ENCODE results near the gene RGS7. TPM values are rescaled to one million over a fixed set of nuclear protein-coding genes. Genes with fewer than 3 reads are reported as not detected.

Gene RGS7
- total RNA-seq, 1 experiment from 2014 or later: 0.10 TPM

- in situ Hi-C loops (cut with HindIII; ENCODE audit: low pct_unique_long_range_greater_than_20kb, low sequenced_read_pairs) (no loop called here), intact Hi-C loops (cut with micrococcal nuclease; ENCODE audit: unreplicated experiment) (no loop called here)
- Histone ChIP-seq H3K4me3 (ENCODE audit: low read depth in 2 of 2, low read length in 2 of 2) (no peak overlapping the region), H3K9me3 (ENCODE audit: control insufficient read depth, insufficient read depth, low read depth, low read length) (no peaks in the 10 kb centered on the region), H3K27ac (ENCODE audit: low read length) (no peak overlapping the region), H3K4me1 (ENCODE audit: control insufficient read depth, insufficient read depth, low read length) (no peaks in the 10 kb centered on the region), H3K36me3 (ENCODE audit: control insufficient read depth, insufficient read depth, low read length) (no peaks in the 10 kb centered on the region), H3K27me3 (ENCODE audit: control insufficient read depth, insufficient read depth, low read length) (no peaks in the 10 kb centered on the region)
- ATAC-seq: no peak
- POLR2A ChIA-PET: no interaction called here
- DNase-seq (ENCODE audit: low read depth, low spot score): no peak
- CTCF ChIA-PET: no interaction called here
- BruUV-seq (replicated peaks): no TSS peak
- TF ChIP-seq POLR2AphosphoS5 (IDR thresholded peaks at IDR 0.05; ENCODE audit: low read depth, low read length): no peak
- TF ChIP-seq, protein P1, sequence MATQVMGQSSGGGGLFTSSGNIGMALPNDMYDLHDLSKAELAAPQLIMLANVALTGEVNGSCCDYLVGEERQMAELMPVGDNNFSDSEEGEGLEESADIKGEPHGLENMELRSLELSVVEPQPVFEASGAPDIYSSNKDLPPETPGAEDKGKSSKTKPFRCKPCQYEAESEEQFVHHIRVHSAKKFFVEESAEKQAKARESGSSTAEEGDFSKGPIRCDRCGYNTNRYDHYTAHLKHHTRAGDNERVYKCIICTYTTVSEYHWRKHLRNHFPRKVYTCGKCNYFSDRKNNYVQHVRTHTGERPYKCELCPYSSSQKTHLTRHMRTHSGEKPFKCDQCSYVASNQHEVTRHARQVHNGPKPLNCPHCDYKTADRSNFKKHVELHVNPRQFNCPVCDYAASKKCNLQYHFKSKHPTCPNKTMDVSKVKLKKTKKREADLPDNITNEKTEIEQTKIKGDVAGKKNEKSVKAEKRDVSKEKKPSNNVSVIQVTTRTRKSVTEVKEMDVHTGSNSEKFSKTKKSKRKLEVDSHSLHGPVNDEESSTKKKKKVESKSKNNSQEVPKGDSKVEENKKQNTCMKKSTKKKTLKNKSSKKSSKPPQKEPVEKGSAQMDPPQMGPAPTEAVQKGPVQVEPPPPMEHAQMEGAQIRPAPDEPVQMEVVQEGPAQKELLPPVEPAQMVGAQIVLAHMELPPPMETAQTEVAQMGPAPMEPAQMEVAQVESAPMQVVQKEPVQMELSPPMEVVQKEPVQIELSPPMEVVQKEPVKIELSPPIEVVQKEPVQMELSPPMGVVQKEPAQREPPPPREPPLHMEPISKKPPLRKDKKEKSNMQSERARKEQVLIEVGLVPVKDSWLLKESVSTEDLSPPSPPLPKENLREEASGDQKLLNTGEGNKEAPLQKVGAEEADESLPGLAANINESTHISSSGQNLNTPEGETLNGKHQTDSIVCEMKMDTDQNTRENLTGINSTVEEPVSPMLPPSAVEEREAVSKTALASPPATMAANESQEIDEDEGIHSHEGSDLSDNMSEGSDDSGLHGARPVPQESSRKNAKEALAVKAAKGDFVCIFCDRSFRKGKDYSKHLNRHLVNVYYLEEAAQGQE (IDR thresholded peaks at IDR 0.05; ENCODE audit: insufficient read depth in 1 of 2, low read depth in 2 of 2, low read length in 1 of 2): no peak
- TF ChIP-seq, protein P2, sequence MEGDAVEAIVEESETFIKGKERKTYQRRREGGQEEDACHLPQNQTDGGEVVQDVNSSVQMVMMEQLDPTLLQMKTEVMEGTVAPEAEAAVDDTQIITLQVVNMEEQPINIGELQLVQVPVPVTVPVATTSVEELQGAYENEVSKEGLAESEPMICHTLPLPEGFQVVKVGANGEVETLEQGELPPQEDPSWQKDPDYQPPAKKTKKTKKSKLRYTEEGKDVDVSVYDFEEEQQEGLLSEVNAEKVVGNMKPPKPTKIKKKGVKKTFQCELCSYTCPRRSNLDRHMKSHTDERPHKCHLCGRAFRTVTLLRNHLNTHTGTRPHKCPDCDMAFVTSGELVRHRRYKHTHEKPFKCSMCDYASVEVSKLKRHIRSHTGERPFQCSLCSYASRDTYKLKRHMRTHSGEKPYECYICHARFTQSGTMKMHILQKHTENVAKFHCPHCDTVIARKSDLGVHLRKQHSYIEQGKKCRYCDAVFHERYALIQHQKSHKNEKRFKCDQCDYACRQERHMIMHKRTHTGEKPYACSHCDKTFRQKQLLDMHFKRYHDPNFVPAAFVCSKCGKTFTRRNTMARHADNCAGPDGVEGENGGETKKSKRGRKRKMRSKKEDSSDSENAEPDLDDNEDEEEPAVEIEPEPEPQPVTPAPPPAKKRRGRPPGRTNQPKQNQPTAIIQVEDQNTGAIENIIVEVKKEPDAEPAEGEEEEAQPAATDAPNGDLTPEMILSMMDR (IDR thresholded peaks at IDR 0.05): no peak
- TF ChIP-seq SIN3A (IDR thresholded peaks at IDR 0.05; ENCODE audit: borderline replicate concordance, insufficient read depth, low read depth, low read length): no peak
- TF ChIP-seq TCF7L2 (IDR thresholded peaks at IDR 0.05; ENCODE audit: low read depth, low read length): no peak
These were observed 278.0 kb downstream of the RGS7 start for GRCh38 chr1:241079047-241079446.

DNA sequence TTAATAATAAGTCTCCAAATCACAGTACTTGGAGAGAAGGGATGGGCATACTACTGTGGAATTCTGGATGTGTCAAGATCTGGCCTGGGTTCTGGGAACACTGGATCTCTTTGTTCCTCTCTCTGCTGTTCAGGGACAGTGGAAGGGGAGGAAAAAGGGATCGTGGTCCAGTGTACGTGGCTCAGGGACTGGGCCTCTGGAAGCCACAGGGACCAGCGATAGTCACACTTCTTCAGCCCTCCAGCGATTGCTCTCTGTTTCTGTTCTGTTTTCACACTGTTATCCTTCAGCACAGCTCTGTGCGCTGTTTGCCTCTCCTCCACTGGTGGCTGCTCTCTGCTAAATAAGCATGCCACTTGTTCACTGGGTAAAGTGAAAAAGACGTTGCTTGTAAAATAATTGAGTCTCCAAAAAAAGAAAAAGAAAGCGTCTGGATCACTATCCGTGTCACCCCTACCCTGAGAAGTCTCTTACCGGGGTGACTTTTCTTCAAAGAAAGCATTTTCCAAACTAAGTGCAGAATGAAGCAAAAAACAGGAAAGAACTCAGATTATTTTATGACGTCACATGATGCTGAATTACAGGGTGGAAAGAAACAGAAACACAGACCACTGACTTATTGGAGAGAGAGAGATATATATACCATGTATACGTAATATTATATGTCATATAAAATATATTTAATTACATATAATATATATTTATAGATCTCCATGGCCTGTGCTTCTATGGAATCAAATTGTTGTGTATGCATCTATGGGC is 279.4 kb downstream of the RGS7 start:
- ChIA-PET CTCF (no interaction called here), POLR2A (no interaction called here)
- Histone ChIP-seq H3K27ac (ENCODE audit: low read length) (no peak overlapping the region), H3K4me1 (ENCODE audit: control insufficient read depth, insufficient read depth, low read length) (no peaks in the 10 kb centered on the region), H3K4me3 (ENCODE audit: low read depth in 2 of 2, low read length in 2 of 2) (no peak overlapping the region), H3K27me3 (ENCODE audit: control insufficient read depth, insufficient read depth, low read length) (no peaks in the 10 kb centered on the region), H3K36me3 (ENCODE audit: control insufficient read depth, insufficient read depth, low read length) (no peaks in the 10 kb centered on the region), H3K9me3 (ENCODE audit: control insufficient read depth, insufficient read depth, low read depth, low read length) (no peaks in the 10 kb centered on the region)
- no peak for TF ChIP-seq TCF7L2 (IDR thresholded peaks at IDR 0.05; ENCODE audit: low read depth, low read length)
- TF ChIP-seq, protein P2 (IDR thresholded peaks at IDR 0.05): no peak
- no peak for DNase-seq (ENCODE audit: low read depth, low spot score)
- intact Hi-C loops (cut with micrococcal nuclease; ENCODE audit: unreplicated experiment) (no loop called here), in situ Hi-C loops (cut with HindIII; ENCODE audit: low pct_unique_long_range_greater_than_20kb, low sequenced_read_pairs) (no loop called here)
- no peak; the same call in 1 of the 2 replicates for ATAC-seq
- BruUV-seq (replicated peaks): no TSS peak
